HepG2 (cell line): ENCODE data around the gene GPR68.

Experiments
- HNRNPUL1 ChIP-seq: fragments of 200-400 bp; formaldehyde crosslinking; IDR thresholded peaks from 2 replicates; pipeline ENCODE4 v1.6.1; 2017; ENCODE audit warnings: low read depth, mild to moderate bottlenecking, low read length, moderate library complexity
- HOXA9 ChIP-seq: sonication (generic); formaldehyde crosslinking; IDR thresholded peaks from 2 replicates; pipeline ENCODE4 v1.8.1; 2022; ENCODE audit warnings: missing genetic modification reagents, mild to moderate bottlenecking, moderate library complexity, borderline replicate concordance
- MYNN ChIP-seq: sonication (generic); formaldehyde crosslinking; IDR thresholded peaks from 2 replicates; pipeline ENCODE4 v1.4.0; 2020; ENCODE audit warnings: mild to moderate bottlenecking, low read depth, missing genetic modification reagents
- TOE1 ChIP-seq: sonication (generic); formaldehyde crosslinking; IDR thresholded peaks from 2 replicates; pipeline ENCODE4 v1.4.0; 2020; ENCODE audit warnings: mild to moderate bottlenecking, missing genetic modification reagents
- ZKSCAN5 ChIP-seq: sonication (generic); formaldehyde crosslinking; IDR thresholded peaks from 2 replicates; pipeline ENCODE4 v1.5.1; 2020; ENCODE audit warnings: mild to moderate bottlenecking, missing genetic modification reagents
- ZNF746 ChIP-seq: sonication (generic); formaldehyde crosslinking; IDR thresholded peaks from 2 replicates; pipeline ENCODE4 v1.8.0; 2022; ENCODE audit warnings: mild to moderate bottlenecking, missing genetic modification reagents
- ZNF747 ChIP-seq: sonication (generic); formaldehyde crosslinking; IDR thresholded peaks from 2 replicates; pipeline ENCODE4 v1.8.1; 2023; ENCODE audit warnings: missing genetic modification reagents, mild to moderate bottlenecking, borderline replicate concordance
- TF ChIP-seq, protein P1 (sequence below): sonication (generic); formaldehyde crosslinking; IDR thresholded peaks from 2 replicates; pipeline ENCODE4 v1.5.0; 2020; ENCODE audit warnings: mild to moderate bottlenecking, missing genetic modification reagents, moderate library complexity

GRCh38 chr14:91273273-91273884, 28.9 kb upstream of the GPR68 start:
- TF ChIP-seq ZKSCAN5 (CRISPR knock-in tag) (no peak), ZNF747 (CRISPR knock-in tag) (no peak), HOXA9 (CRISPR knock-in tag) (no peak), TOE1 (no peak), MYNN (CRISPR knock-in tag) (no peak), ZNF746 (CRISPR knock-in tag) (no peak), HNRNPUL1 (no peak)
- TF ChIP-seq, protein P1, sequence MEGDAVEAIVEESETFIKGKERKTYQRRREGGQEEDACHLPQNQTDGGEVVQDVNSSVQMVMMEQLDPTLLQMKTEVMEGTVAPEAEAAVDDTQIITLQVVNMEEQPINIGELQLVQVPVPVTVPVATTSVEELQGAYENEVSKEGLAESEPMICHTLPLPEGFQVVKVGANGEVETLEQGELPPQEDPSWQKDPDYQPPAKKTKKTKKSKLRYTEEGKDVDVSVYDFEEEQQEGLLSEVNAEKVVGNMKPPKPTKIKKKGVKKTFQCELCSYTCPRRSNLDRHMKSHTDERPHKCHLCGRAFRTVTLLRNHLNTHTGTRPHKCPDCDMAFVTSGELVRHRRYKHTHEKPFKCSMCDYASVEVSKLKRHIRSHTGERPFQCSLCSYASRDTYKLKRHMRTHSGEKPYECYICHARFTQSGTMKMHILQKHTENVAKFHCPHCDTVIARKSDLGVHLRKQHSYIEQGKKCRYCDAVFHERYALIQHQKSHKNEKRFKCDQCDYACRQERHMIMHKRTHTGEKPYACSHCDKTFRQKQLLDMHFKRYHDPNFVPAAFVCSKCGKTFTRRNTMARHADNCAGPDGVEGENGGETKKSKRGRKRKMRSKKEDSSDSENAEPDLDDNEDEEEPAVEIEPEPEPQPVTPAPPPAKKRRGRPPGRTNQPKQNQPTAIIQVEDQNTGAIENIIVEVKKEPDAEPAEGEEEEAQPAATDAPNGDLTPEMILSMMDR: no peak
